Endothelial cell of umbilical vein (primary cell): ENCODE measurements around the gene ZNF91. TPM values are rescaled to one million over a fixed set of nuclear protein-coding genes. Genes with fewer than 3 reads are reported as not detected.

Experiments used
- BruUV-seq: library from RNA; stranded (reverse); fragments of 400-500 nt; replicated peaks from 2 replicates; lab custom pipeline; 2021; lab: Mats Ljungman, UMichigan
- CTCF ChIA-PET: fragments of 300-600, 350-600 bp; sonication (Branson Sonifier 250); formaldehyde crosslinking; loops from one replicate; lab custom pipeline; 2021; ENCODE audit warnings: antibody characterized with exemption, inconsistent platforms; lab: Charles Lee
- POLR2A ChIA-PET: fragments of 300-600, 350-600 bp; sonication (Branson Sonifier 250); formaldehyde crosslinking; loops from one replicate; lab custom pipeline; 2021; ENCODE audit warnings: antibody characterized with exemption, inconsistent platforms; lab: Charles Lee
- DNase-seq: peaks from one replicate; pipeline ENCODE4 v3.0.0-alpha.2; 2011; ENCODE audit warnings: low read depth, low spot score
- FAIRE-seq: peaks from 2 replicates; lab custom pipeline; 2011; peaks lifted over from hg19 to GRCh38; lab: Jason Lieb, UNC
- H2AFZ ChIP-seq: 2 replicates; pipeline ENCODE4 v1.6.0; 2012; ENCODE audit warnings: low read depth, low read length, control low read depth, inconsistent platforms
- H3K27ac ChIP-seq: 2 replicates; pipeline ENCODE4 v1.5.1; 2011; ENCODE audit warnings: low read depth, mild to moderate bottlenecking, control low read depth, low read length, moderate library complexity; ENCODE audit not compliant: insufficient read depth
- H3K27me3 ChIP-seq, 2 experiments: 2 replicates each; pipeline versions ENCODE4 v1.6.0 to v1.6.1; 2011; ENCODE audit warnings: low read length in 2 of 2, mixed read lengths in 1 of 2; ENCODE audit not compliant: control insufficient read depth in 2 of 2, insufficient read depth in 2 of 2
- H3K36me3 ChIP-seq, 2 experiments: 2 replicates in 1 of 2; 3 replicates in 1 of 2; pipeline ENCODE4 v1.5.1; 2011; ENCODE audit warnings: low read length in 2 of 2, mild to moderate bottlenecking in 1 of 2, moderate library complexity in 1 of 2; ENCODE audit not compliant: control insufficient read depth in 2 of 2, insufficient read depth in 2 of 2; ENCODE audit errors: extremely low read depth in 1 of 2
- H3K4me1 ChIP-seq: 3 replicates; pipeline ENCODE4 v1.5.1; 2011; ENCODE audit warnings: mild to moderate bottlenecking, low read length; ENCODE audit not compliant: control insufficient read depth, insufficient read depth; ENCODE audit errors: extremely low read depth
- H3K4me2 ChIP-seq: 2 replicates; pipeline ENCODE4 v1.6.1; 2011; ENCODE audit warnings: low read length, control low read depth, mixed read lengths; ENCODE audit not compliant: insufficient read depth
- H3K4me3 ChIP-seq, 3 experiments: fragments of 200-600 bp in 1 of 3; sonication (generic), shearing (Covaris generic) in 1 of 3; replicated peaks in 1 of 3; 2 replicates each; pipeline ENCODE4 v1.5.1; 2011 to 2016; ENCODE audit warnings: control low read depth in 3 of 3, low read length in 3 of 3, mild to moderate bottlenecking in 2 of 3, inconsistent platforms in 1 of 3, low read depth in 1 of 3, moderate library complexity in 1 of 3; ENCODE audit not compliant: insufficient read depth in 1 of 3
- H3K79me2 ChIP-seq: 2 replicates; pipeline ENCODE4 v1.6.0; 2012; ENCODE audit warnings: low read length, inconsistent platforms; ENCODE audit not compliant: control insufficient read depth, insufficient read depth
- H3K9ac ChIP-seq: replicated peaks from 2 replicates; pipeline ENCODE3; 2011; ENCODE audit warnings: low read length, control low read depth; ENCODE audit not compliant: insufficient read depth; ENCODE audit errors: extremely low read depth
- H3K9me1 ChIP-seq: replicated peaks from 3 replicates; pipeline ENCODE4 v1.6.0; 2011; ENCODE audit warnings: mild to moderate bottlenecking, low read length; ENCODE audit not compliant: control insufficient read depth, insufficient read depth; ENCODE audit errors: extremely low read depth
- H3K9me3 ChIP-seq: replicated peaks from 2 replicates; pipeline ENCODE4 v1.5.1; 2012; ENCODE audit warnings: low read length, inconsistent platforms; ENCODE audit not compliant: control insufficient read depth, insufficient read depth
- H4K20me1 ChIP-seq: replicated peaks from 2 replicates; pipeline ENCODE3; 2011; ENCODE audit warnings: mild to moderate bottlenecking, low read length; ENCODE audit not compliant: control insufficient read depth, insufficient read depth; ENCODE audit errors: extremely low read depth
- CTCF ChIP-seq, 2 donors: IDR thresholded peaks; 1 replicate in 1 of 2; 2 replicates in 1 of 2; pipeline ENCODE4 v1.5.1; 2011; ENCODE audit warnings: low read length in 2 of 2, mild to moderate bottlenecking in 2 of 2, moderate library complexity in 2 of 2, control low read depth in 1 of 2, inconsistent platforms in 1 of 2, low read depth in 1 of 2; ENCODE audit not compliant: insufficient read depth in 1 of 2; ENCODE audit errors: extremely low read depth in 1 of 2
- EZH2 ChIP-seq: IDR thresholded peaks from 2 replicates; pipeline ENCODE4 v1.6.1; 2012; ENCODE audit warnings: borderline replicate concordance, low read depth, mild to moderate bottlenecking, moderate library complexity, low read length, inconsistent platforms; ENCODE audit not compliant: severe bottlenecking
- FOS ChIP-seq: IDR thresholded peaks from 2 replicates; pipeline ENCODE4 v1.6.1; 2011; ENCODE audit warnings: mild to moderate bottlenecking, low read length, moderate library complexity, borderline replicate concordance; ENCODE audit not compliant: insufficient read depth
- GATA2 ChIP-seq: IDR thresholded peaks from 2 replicates; pipeline ENCODE4 v1.7.0; 2011; ENCODE audit warnings: low read depth, mild to moderate bottlenecking, moderate library complexity, mixed read lengths, low read length; ENCODE audit not compliant: insufficient read length, insufficient read depth
- JUN ChIP-seq: IDR thresholded peaks from 2 replicates; pipeline ENCODE4 v1.6.1; 2011; ENCODE audit warnings: borderline replicate concordance, low read depth; ENCODE audit not compliant: insufficient read length, insufficient read depth
- MAX ChIP-seq: IDR thresholded peaks from 2 replicates; pipeline ENCODE4 v1.6.1; 2011; ENCODE audit not compliant: insufficient read depth, insufficient read length
- MYC ChIP-seq: IDR thresholded peaks from one replicate; pipeline ENCODE4 v1.6.1; 2011; ENCODE audit warnings: mild to moderate bottlenecking, low read depth, low read length
- POLR2A ChIP-seq: IDR thresholded peaks from 2 replicates; pipeline ENCODE4 v1.6.1; 2012; ENCODE audit warnings: low read depth, mild to moderate bottlenecking, control low read depth, low read length
- POLR2AphosphoS5 ChIP-seq: IDR thresholded peaks from 2 replicates; pipeline ENCODE4 v1.6.1; 2012; ENCODE audit warnings: low read depth, mild to moderate bottlenecking, control low read depth, low read length, moderate library complexity; ENCODE audit not compliant: insufficient read depth
- dilution Hi-C: fragments of 300-500 bp; cut with MboI; formaldehyde crosslinking; loops from one replicate; pipeline ENCODE4 v1.15.0; 2019; ENCODE audit warnings: low sequenced_read_pairs; ENCODE audit not compliant: extremely low pct_ligation_motif_present
- intact Hi-C: fragments of 100-400 bp; cut with micrococcal nuclease; formaldehyde crosslinking; loops from one replicate; pipeline ENCODE4 v1.10.0; 2022
- polyA plus RNA-seq, 4 experiments: library from polyadenylated mRNA; depleted of rRNA in 3 of 4; stranded (reverse) in 3 of 4; unstranded in 1 of 4; fragments of >200 nt; gene quantifications; 2 replicates each; pipeline versions ENCODE4 v1.2.1 to v1.2.3, GENCODE V29; 2011 to 2012; ENCODE audit warnings: missing spikeins in 1 of 4
- total RNA-seq: library from RNA; stranded (reverse); gene quantifications from 2 replicates; pipeline ENCODE4 v1.2.3, GENCODE V29; 2021

Gene ZNF91
- total and polyA plus RNA-seq, 2 donors (not counting 3 experiments of a cell fraction or from before 2014, with no cell fraction given) = 9.6 to 17.0 TPM

GRCh38 chr19:23345838-23346237, 49.4 kb downstream of the ZNF91 start:
- dilution Hi-C loops = no loop called here
- ChIA-PET POLR2A (no interaction called here), CTCF (no interaction called here)
- no peak for FAIRE-seq
- no peaks in the 10 kb centered on the region for H4K20me1 ChIP-seq
- no TSS peak for BruUV-seq
- H2AFZ ChIP-seq = no peak overlapping the region
- no peaks in the 10 kb centered on the region for H3K4me1 ChIP-seq
- peaks cover 2% of the 10 kb centered on the region for H3K79me2 ChIP-seq
- H3K9ac ChIP-seq = no peak overlapping the region
- no peak overlapping the region for H3K4me2 ChIP-seq
- H3K27ac ChIP-seq = no peak overlapping the region
- no peaks in the 10 kb centered on the region for H3K36me3 ChIP-seq
- H3K27me3 ChIP-seq = no peaks in the 10 kb centered on the region
- TF ChIP-seq POLR2AphosphoS5 = no peak
- no peak for TF ChIP-seq EZH2
- TF ChIP-seq GATA2 = no peak
- TF ChIP-seq POLR2A = no peak
- TF ChIP-seq MAX = no peak
- TF ChIP-seq MYC = no peak
- no peak for TF ChIP-seq JUN
- no peak for TF ChIP-seq CTCF (IDR thresholded peaks at IDR 0.05; ENCODE audit: extremely low read depth in 1 of 2, insufficient read depth in 1 of 2, low read depth in 1 of 2, low read length in 2 of 2)
- TF ChIP-seq FOS = no peak
- intact Hi-C loops = no loop called here
- peaks cover 10% of the 10 kb centered on the region for H3K9me3 ChIP-seq
- no peak overlapping the region for H3K4me3 ChIP-seq
- no peaks in the 10 kb centered on the region for H3K9me1 ChIP-seq
- no peak for DNase-seq
